Endothelial cell of umbilical vein (primary cell): ENCODE data around the gene TIAM1. TPM values are rescaled to one million over a fixed set of nuclear protein-coding genes. Genes with fewer than 3 reads are reported as not detected.

Source experiments
- BruUV-seq: library from RNA; stranded (reverse); fragments of 400-500 nt; replicated peaks from 2 replicates; lab custom pipeline; 2021; lab: Mats Ljungman, UMichigan
- CTCF ChIA-PET: fragments of 300-600, 350-600 bp; sonication (Branson Sonifier 250); formaldehyde crosslinking; loops from one replicate; lab custom pipeline; 2021; ENCODE audit warnings: antibody characterized with exemption, inconsistent platforms; lab: Charles Lee
- POLR2A ChIA-PET: fragments of 300-600, 350-600 bp; sonication (Branson Sonifier 250); formaldehyde crosslinking; loops from one replicate; lab custom pipeline; 2021; ENCODE audit warnings: antibody characterized with exemption, inconsistent platforms; lab: Charles Lee
- DNase-seq: peaks from one replicate; pipeline ENCODE4 v3.0.0-alpha.2; 2011; ENCODE audit warnings: low read depth, low spot score
- FAIRE-seq: peaks from 2 replicates; lab custom pipeline; 2011; peaks lifted over from hg19 to GRCh38; lab: Jason Lieb, UNC
- H2AFZ ChIP-seq: 2 replicates; pipeline ENCODE4 v1.6.0; 2012; ENCODE audit warnings: low read depth, low read length, control low read depth, inconsistent platforms
- H3K27ac ChIP-seq: 2 replicates; pipeline ENCODE4 v1.5.1; 2011; ENCODE audit warnings: low read depth, mild to moderate bottlenecking, control low read depth, low read length, moderate library complexity; ENCODE audit not compliant: insufficient read depth
- H3K27me3 ChIP-seq, 2 experiments: 2 replicates each; pipeline versions ENCODE4 v1.6.0 to v1.6.1; 2011; ENCODE audit warnings: low read length in 2 of 2, mixed read lengths in 1 of 2; ENCODE audit not compliant: control insufficient read depth in 2 of 2, insufficient read depth in 2 of 2
- H3K36me3 ChIP-seq, 2 experiments: 2 replicates in 1 of 2; 3 replicates in 1 of 2; pipeline ENCODE4 v1.5.1; 2011; ENCODE audit warnings: low read length in 2 of 2, mild to moderate bottlenecking in 1 of 2, moderate library complexity in 1 of 2; ENCODE audit not compliant: control insufficient read depth in 2 of 2, insufficient read depth in 2 of 2; ENCODE audit errors: extremely low read depth in 1 of 2
- H3K4me1 ChIP-seq: 3 replicates; pipeline ENCODE4 v1.5.1; 2011; ENCODE audit warnings: mild to moderate bottlenecking, low read length; ENCODE audit not compliant: control insufficient read depth, insufficient read depth; ENCODE audit errors: extremely low read depth
- H3K4me2 ChIP-seq: 2 replicates; pipeline ENCODE4 v1.6.1; 2011; ENCODE audit warnings: low read length, control low read depth, mixed read lengths; ENCODE audit not compliant: insufficient read depth
- H3K4me3 ChIP-seq, 3 experiments: fragments of 200-600 bp in 1 of 3; sonication (generic), shearing (Covaris generic) in 1 of 3; replicated peaks in 1 of 3; 2 replicates each; pipeline ENCODE4 v1.5.1; 2011 to 2016; ENCODE audit warnings: control low read depth in 3 of 3, low read length in 3 of 3, mild to moderate bottlenecking in 2 of 3, inconsistent platforms in 1 of 3, low read depth in 1 of 3, moderate library complexity in 1 of 3; ENCODE audit not compliant: insufficient read depth in 1 of 3
- H3K79me2 ChIP-seq: 2 replicates; pipeline ENCODE4 v1.6.0; 2012; ENCODE audit warnings: low read length, inconsistent platforms; ENCODE audit not compliant: control insufficient read depth, insufficient read depth
- H3K9ac ChIP-seq: replicated peaks from 2 replicates; pipeline ENCODE3; 2011; ENCODE audit warnings: low read length, control low read depth; ENCODE audit not compliant: insufficient read depth; ENCODE audit errors: extremely low read depth
- H3K9me1 ChIP-seq: replicated peaks from 3 replicates; pipeline ENCODE4 v1.6.0; 2011; ENCODE audit warnings: mild to moderate bottlenecking, low read length; ENCODE audit not compliant: control insufficient read depth, insufficient read depth; ENCODE audit errors: extremely low read depth
- H3K9me3 ChIP-seq: replicated peaks from 2 replicates; pipeline ENCODE4 v1.5.1; 2012; ENCODE audit warnings: low read length, inconsistent platforms; ENCODE audit not compliant: control insufficient read depth, insufficient read depth
- H4K20me1 ChIP-seq: replicated peaks from 2 replicates; pipeline ENCODE3; 2011; ENCODE audit warnings: mild to moderate bottlenecking, low read length; ENCODE audit not compliant: control insufficient read depth, insufficient read depth; ENCODE audit errors: extremely low read depth
- EZH2 ChIP-seq: IDR thresholded peaks from 2 replicates; pipeline ENCODE4 v1.6.1; 2012; ENCODE audit warnings: borderline replicate concordance, low read depth, mild to moderate bottlenecking, moderate library complexity, low read length, inconsistent platforms; ENCODE audit not compliant: severe bottlenecking
- FOS ChIP-seq: IDR thresholded peaks from 2 replicates; pipeline ENCODE4 v1.6.1; 2011; ENCODE audit warnings: mild to moderate bottlenecking, low read length, moderate library complexity, borderline replicate concordance; ENCODE audit not compliant: insufficient read depth
- GATA2 ChIP-seq: IDR thresholded peaks from 2 replicates; pipeline ENCODE4 v1.7.0; 2011; ENCODE audit warnings: low read depth, mild to moderate bottlenecking, moderate library complexity, mixed read lengths, low read length; ENCODE audit not compliant: insufficient read length, insufficient read depth
- JUN ChIP-seq: IDR thresholded peaks from 2 replicates; pipeline ENCODE4 v1.6.1; 2011; ENCODE audit warnings: borderline replicate concordance, low read depth; ENCODE audit not compliant: insufficient read length, insufficient read depth
- MAX ChIP-seq: IDR thresholded peaks from 2 replicates; pipeline ENCODE4 v1.6.1; 2011; ENCODE audit not compliant: insufficient read depth, insufficient read length
- MYC ChIP-seq: IDR thresholded peaks from one replicate; pipeline ENCODE4 v1.6.1; 2011; ENCODE audit warnings: mild to moderate bottlenecking, low read depth, low read length
- POLR2A ChIP-seq: IDR thresholded peaks from 2 replicates; pipeline ENCODE4 v1.6.1; 2012; ENCODE audit warnings: low read depth, mild to moderate bottlenecking, control low read depth, low read length
- POLR2AphosphoS5 ChIP-seq: IDR thresholded peaks from 2 replicates; pipeline ENCODE4 v1.6.1; 2012; ENCODE audit warnings: low read depth, mild to moderate bottlenecking, control low read depth, low read length, moderate library complexity; ENCODE audit not compliant: insufficient read depth
- dilution Hi-C: fragments of 300-500 bp; cut with MboI; formaldehyde crosslinking; loops from one replicate; pipeline ENCODE4 v1.15.0; 2019; ENCODE audit warnings: low sequenced_read_pairs; ENCODE audit not compliant: extremely low pct_ligation_motif_present
- intact Hi-C: fragments of 100-400 bp; cut with micrococcal nuclease; formaldehyde crosslinking; loops from one replicate; pipeline ENCODE4 v1.10.0; 2022
- polyA plus RNA-seq, 4 experiments: library from polyadenylated mRNA; depleted of rRNA in 3 of 4; stranded (reverse) in 3 of 4; unstranded in 1 of 4; fragments of >200 nt; gene quantifications; 2 replicates each; pipeline versions ENCODE4 v1.2.1 to v1.2.3, GENCODE V29; 2011 to 2012; ENCODE audit warnings: missing spikeins in 1 of 4
- total RNA-seq: library from RNA; stranded (reverse); gene quantifications from 2 replicates; pipeline ENCODE4 v1.2.3, GENCODE V29; 2021
- TF ChIP-seq, protein P1 (sequence below), 2 donors: IDR thresholded peaks; 1 replicate in 1 of 2; 2 replicates in 1 of 2; pipeline ENCODE4 v1.5.1; 2011; ENCODE audit warnings: low read length in 2 of 2, mild to moderate bottlenecking in 2 of 2, moderate library complexity in 2 of 2, control low read depth in 1 of 2, inconsistent platforms in 1 of 2, low read depth in 1 of 2; ENCODE audit not compliant: insufficient read depth in 1 of 2; ENCODE audit errors: extremely low read depth in 1 of 2

The TIAM1 gene
- total and polyA plus RNA-seq, 2 donors (not counting 3 experiments of a cell fraction or from before 2014, with no cell fraction given), result 0.21 to 0.86 TPM

GRCh38 chr21:31332525-31332924, 11.5 kb downstream of the TIAM1 start:
- Histone ChIP-seq H3K9me1 (no peaks in the 10 kb centered on the region), H3K9ac (no peak overlapping the region), H3K36me3 (no peaks in the 10 kb centered on the region), H3K79me2 (no peaks in the 10 kb centered on the region), H3K27ac (no peak overlapping the region), H2AFZ (no peak overlapping the region), H3K27me3 (no peaks in the 10 kb centered on the region), H3K4me2 (no peak overlapping the region), H4K20me1 (no peaks in the 10 kb centered on the region), H3K9me3 (no peaks in the 10 kb centered on the region), H3K4me3 (no peak overlapping the region), H3K4me1 (no peaks in the 10 kb centered on the region)
- dilution Hi-C loops (no loop called here), intact Hi-C loops (no loop called here)
- FAIRE-seq, result no peak
- DNase-seq, result no peak
- BruUV-seq, result no TSS peak
- TF ChIP-seq JUN, result no peak
- POLR2A ChIA-PET, result no interaction called here
- CTCF ChIA-PET, result no interaction called here

GRCh38 chr21:31331231-31331630, 12.8 kb downstream of the TIAM1 start:
- no peaks in the 10 kb centered on the region for H3K27me3 ChIP-seq
- H3K36me3 ChIP-seq, result no peaks in the 10 kb centered on the region
- no peaks in the 10 kb centered on the region for H3K9me1 ChIP-seq
- TF ChIP-seq MAX (no peak), GATA2 (no peak), EZH2 (no peak), POLR2AphosphoS5 (no peak), FOS (no peak), POLR2A (no peak), JUN (no peak), MYC (no peak)
- TF ChIP-seq, protein P1, sequence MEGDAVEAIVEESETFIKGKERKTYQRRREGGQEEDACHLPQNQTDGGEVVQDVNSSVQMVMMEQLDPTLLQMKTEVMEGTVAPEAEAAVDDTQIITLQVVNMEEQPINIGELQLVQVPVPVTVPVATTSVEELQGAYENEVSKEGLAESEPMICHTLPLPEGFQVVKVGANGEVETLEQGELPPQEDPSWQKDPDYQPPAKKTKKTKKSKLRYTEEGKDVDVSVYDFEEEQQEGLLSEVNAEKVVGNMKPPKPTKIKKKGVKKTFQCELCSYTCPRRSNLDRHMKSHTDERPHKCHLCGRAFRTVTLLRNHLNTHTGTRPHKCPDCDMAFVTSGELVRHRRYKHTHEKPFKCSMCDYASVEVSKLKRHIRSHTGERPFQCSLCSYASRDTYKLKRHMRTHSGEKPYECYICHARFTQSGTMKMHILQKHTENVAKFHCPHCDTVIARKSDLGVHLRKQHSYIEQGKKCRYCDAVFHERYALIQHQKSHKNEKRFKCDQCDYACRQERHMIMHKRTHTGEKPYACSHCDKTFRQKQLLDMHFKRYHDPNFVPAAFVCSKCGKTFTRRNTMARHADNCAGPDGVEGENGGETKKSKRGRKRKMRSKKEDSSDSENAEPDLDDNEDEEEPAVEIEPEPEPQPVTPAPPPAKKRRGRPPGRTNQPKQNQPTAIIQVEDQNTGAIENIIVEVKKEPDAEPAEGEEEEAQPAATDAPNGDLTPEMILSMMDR (IDR thresholded peaks at IDR 0.05; ENCODE audit: extremely low read depth in 1 of 2, insufficient read depth in 1 of 2, low read depth in 1 of 2, low read length in 2 of 2), result no peak
- CTCF ChIA-PET, result no interaction called here
- no peaks in the 10 kb centered on the region for H4K20me1 ChIP-seq
- no peaks in the 10 kb centered on the region for H3K79me2 ChIP-seq
- no TSS peak for BruUV-seq
- dilution Hi-C loops (no loop called here), intact Hi-C loops (no loop called here)
- no peak overlapping the region for H3K9ac ChIP-seq
- FAIRE-seq (no peak), DNase-seq (no peak)
- H3K27ac ChIP-seq, result no peak overlapping the region
- H3K9me3 ChIP-seq, result no peaks in the 10 kb centered on the region
- POLR2A ChIA-PET, result no interaction called here
- H2AFZ ChIP-seq, result no peak overlapping the region
- H3K4me1 ChIP-seq, result no peaks in the 10 kb centered on the region
- no peak overlapping the region for H3K4me3 ChIP-seq
- no peak overlapping the region for H3K4me2 ChIP-seq
